ENCODE measurements around the gene TAS2R14. TPM values are rescaled to one million over a fixed set of nuclear protein-coding genes. Genes with fewer than 3 reads are reported as not detected.

TAS2R14 gene
- total RNA-seq, 2 experiments from 2014 or later: 0.91 to 1.1 TPM

GRCh38 chr12:10974965-10975364 is 35.9 kb upstream of the TAS2R14 start:
- intact Hi-C loops (cut with DNase I, micrococcal nuclease): no loop called here
- no peak for DNase-seq
- Mint-ChIP-seq H3K36me3 (ENCODE audit: low read depth) (peaks cover 12% of the 10 kb centered on the region), H3K9me3 (no peaks in the 10 kb centered on the region), H3K27ac (no peak overlapping the region), H3K27me3 (no peaks in the 10 kb centered on the region), H3K4me3 (no peak overlapping the region), H3K4me1 (ENCODE audit: low read depth) (peaks cover 24% of the 10 kb centered on the region)
- TF ChIP-seq, protein P1, sequence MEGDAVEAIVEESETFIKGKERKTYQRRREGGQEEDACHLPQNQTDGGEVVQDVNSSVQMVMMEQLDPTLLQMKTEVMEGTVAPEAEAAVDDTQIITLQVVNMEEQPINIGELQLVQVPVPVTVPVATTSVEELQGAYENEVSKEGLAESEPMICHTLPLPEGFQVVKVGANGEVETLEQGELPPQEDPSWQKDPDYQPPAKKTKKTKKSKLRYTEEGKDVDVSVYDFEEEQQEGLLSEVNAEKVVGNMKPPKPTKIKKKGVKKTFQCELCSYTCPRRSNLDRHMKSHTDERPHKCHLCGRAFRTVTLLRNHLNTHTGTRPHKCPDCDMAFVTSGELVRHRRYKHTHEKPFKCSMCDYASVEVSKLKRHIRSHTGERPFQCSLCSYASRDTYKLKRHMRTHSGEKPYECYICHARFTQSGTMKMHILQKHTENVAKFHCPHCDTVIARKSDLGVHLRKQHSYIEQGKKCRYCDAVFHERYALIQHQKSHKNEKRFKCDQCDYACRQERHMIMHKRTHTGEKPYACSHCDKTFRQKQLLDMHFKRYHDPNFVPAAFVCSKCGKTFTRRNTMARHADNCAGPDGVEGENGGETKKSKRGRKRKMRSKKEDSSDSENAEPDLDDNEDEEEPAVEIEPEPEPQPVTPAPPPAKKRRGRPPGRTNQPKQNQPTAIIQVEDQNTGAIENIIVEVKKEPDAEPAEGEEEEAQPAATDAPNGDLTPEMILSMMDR (IDR thresholded peaks at IDR 0.05): no peak
- Histone ChIP-seq H3K27me3 (ENCODE audit: control insufficient read depth in 1 of 2, insufficient read depth in 2 of 2, low read length in 2 of 2) (no peaks in the 10 kb centered on the region), H3K36me3 (ENCODE audit: insufficient read depth, low read length) (peaks cover 3% of the 10 kb centered on the region), H3K27ac (ENCODE audit: low read depth in 1 of 2, low read length in 2 of 2) (no peak overlapping the region), H3K9me3 (ENCODE audit: control insufficient read depth in 1 of 2, insufficient read depth in 1 of 2, low read length in 2 of 2) (no peaks in the 10 kb centered on the region), H3K4me1 (ENCODE audit: insufficient read depth, low read length) (no peaks in the 10 kb centered on the region), H3K4me3 (ENCODE audit: low read length) (no peak overlapping the region)
- POLR2A ChIA-PET: interaction anchor here (0.8 kb wide), 1 partner anchor 13 kb away, joined by 3 read pairs; no protein-coding TSS in a partner anchor
- CTCF ChIA-PET: no interaction called here
- ATAC-seq (ENCODE audit: poor library complexity): no peak

DNA sequence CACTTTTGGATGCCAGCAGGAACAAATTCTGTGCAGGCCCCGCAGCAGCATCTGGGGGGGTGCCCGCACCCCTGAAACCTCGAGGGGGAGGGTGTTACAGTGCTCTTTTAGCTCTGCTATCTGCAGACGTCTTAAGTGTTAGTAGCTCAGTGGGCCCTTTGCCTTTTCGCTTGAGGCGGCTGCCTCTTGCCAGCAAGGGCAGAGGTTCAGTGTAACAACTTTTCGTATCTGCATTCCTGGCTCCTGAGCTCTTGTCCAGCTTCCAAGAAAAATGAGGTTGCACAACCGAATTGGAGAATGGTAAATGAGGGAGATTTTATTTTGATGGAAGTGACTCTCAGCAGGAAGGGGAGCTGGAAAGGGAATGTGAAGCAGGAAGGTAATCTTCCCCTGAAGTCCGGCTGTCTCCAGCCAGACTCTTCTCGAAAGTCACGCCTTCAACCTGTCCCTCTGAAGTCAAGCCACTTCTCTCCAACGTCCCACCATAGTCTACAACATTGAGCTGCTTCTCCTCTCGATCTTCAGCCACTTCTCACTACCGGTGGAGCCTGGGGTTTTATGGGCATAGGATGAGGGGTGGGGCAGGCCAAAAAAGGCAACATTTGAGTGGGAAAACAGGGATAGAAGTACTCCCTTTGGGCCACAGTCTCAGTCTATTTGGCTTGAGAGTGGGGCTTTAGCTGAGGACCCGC is 29.8 kb upstream of the TAS2R14 start:
- intact Hi-C loops (cut with DNase I, micrococcal nuclease): loop anchor here (10.0 kb wide), 2 partner anchors 194 to 226 kb away; no protein-coding TSS in a partner anchor
- Mint-ChIP-seq H3K4me1 (ENCODE audit: low read depth) (peaks cover 10% of the 10 kb centered on the region), H3K27ac (no peak overlapping the region), H3K4me3 (no peak overlapping the region), H3K27me3 (no peaks in the 10 kb centered on the region), H3K9me3 (no peaks in the 10 kb centered on the region), H3K36me3 (ENCODE audit: low read depth) (peaks cover 38% of the 10 kb centered on the region)
- ATAC-seq (ENCODE audit: poor library complexity): no peak
- no peaks in the 10 kb centered on the region for H3K9me3 ChIP-seq (ENCODE audit: control insufficient read depth in 1 of 2, insufficient read depth in 1 of 2, low read length in 2 of 2)
- H3K4me3 ChIP-seq (ENCODE audit: low read length): no peak overlapping the region
- TF ChIP-seq, protein P1 (IDR thresholded peaks at IDR 0.05): no peak
- H3K27ac ChIP-seq (ENCODE audit: low read depth in 1 of 2, low read length in 2 of 2): no peak overlapping the region
- no peaks in the 10 kb centered on the region for H3K27me3 ChIP-seq (ENCODE audit: control insufficient read depth in 1 of 2, insufficient read depth in 2 of 2, low read length in 2 of 2)
- peaks cover 3% of the 10 kb centered on the region for H3K36me3 ChIP-seq (ENCODE audit: insufficient read depth, low read length)
- ChIA-PET CTCF (no interaction called here), POLR2A (interaction anchor here (2.5 kb wide), 1 partner anchor 13 kb away, joined by 6 read pairs; no protein-coding TSS in a partner anchor)
- no peaks in the 10 kb centered on the region for H3K4me1 ChIP-seq (ENCODE audit: insufficient read depth, low read length)
- DNase-seq: no peak

GRCh38 chr12:10967409-10967808 is 28.3 kb upstream of the TAS2R14 start:
- Mint-ChIP-seq H3K27ac (no peak overlapping the region), H3K4me1 (ENCODE audit: low read depth) (peaks cover 10% of the 10 kb centered on the region), H3K4me3 (no peak overlapping the region), H3K27me3 (no peaks in the 10 kb centered on the region), H3K36me3 (ENCODE audit: low read depth) (peaks cover 31% of the 10 kb centered on the region), H3K9me3 (no peaks in the 10 kb centered on the region)
- H3K4me3 ChIP-seq (ENCODE audit: low read length): no peak overlapping the region
- no peaks in the 10 kb centered on the region for H3K27me3 ChIP-seq (ENCODE audit: control insufficient read depth in 1 of 2, insufficient read depth in 2 of 2, low read length in 2 of 2)
- TF ChIP-seq, protein P1 (IDR thresholded peaks at IDR 0.05): no peak
- H3K36me3 ChIP-seq (ENCODE audit: insufficient read depth, low read length): no peaks in the 10 kb centered on the region
- no peaks in the 10 kb centered on the region for H3K4me1 ChIP-seq (ENCODE audit: insufficient read depth, low read length)
- CTCF ChIA-PET: no interaction called here
- POLR2A ChIA-PET: interaction anchor here (2.5 kb wide), 1 partner anchor 15 kb away, joined by 6 read pairs; no protein-coding TSS in a partner anchor
- no peak for DNase-seq
- no peak overlapping the region for H3K27ac ChIP-seq (ENCODE audit: low read depth in 1 of 2, low read length in 2 of 2)
- H3K9me3 ChIP-seq (ENCODE audit: control insufficient read depth in 1 of 2, insufficient read depth in 1 of 2, low read length in 2 of 2): no peaks in the 10 kb centered on the region
- ATAC-seq (ENCODE audit: poor library complexity): no peak
- intact Hi-C loops (cut with DNase I, micrococcal nuclease): loop anchor here (10.0 kb wide), 2 partner anchors 193 to 227 kb away; no protein-coding TSS in a partner anchor
